Choroid plexus epithelial cell (primary cell): ENCODE results near the gene HECTD2.
"Not testable (repeated sequence)": the region's sequence is repeated elsewhere in the genome, so short reads cannot be mapped to it uniquely, and the experiment has no call there.

ENCODE experiments used
- DNase-seq: peaks from one replicate; pipeline ENCODE4 v3.0.0-alpha.2; 2010; ENCODE audit warnings: low read depth
- H3K4me3 ChIP-seq: 2 replicates; pipeline ENCODE4 v1.5.1; 2011; ENCODE audit warnings: low read depth, mild to moderate bottlenecking, control low read depth, low read length, moderate library complexity
- TF ChIP-seq, protein P1 (sequence below): conservative IDR thresholded peaks from 2 replicates; pipeline ENCODE4 v1.5.1; 2011; ENCODE audit warnings: low read depth, mild to moderate bottlenecking, control low read depth, inconsistent platforms, low read length, moderate library complexity

The HECTD2 gene

DNA sequence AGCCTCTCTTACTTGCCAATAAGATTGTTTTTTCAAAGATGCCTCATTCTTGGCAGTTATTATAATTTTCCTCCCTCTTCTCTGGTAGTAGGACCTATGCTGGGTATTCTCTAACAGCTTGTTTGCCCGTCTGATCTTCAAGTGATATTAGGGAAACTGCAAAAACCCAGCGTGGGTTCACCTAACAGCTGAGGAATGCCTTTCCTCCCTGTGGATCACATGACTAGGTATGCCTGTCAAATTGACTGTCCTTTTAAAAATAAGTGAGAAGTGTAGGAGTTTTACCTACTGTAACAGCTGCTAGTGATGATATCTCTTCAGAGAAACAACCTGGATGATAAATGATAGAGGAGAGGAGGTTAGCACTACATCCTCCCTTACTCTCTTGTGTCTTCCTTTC is 22.0 kb downstream of the HECTD2 start:
- H3K4me3 ChIP-seq = no peak overlapping the region
- DNase-seq = no peak
- TF ChIP-seq, protein P1, sequence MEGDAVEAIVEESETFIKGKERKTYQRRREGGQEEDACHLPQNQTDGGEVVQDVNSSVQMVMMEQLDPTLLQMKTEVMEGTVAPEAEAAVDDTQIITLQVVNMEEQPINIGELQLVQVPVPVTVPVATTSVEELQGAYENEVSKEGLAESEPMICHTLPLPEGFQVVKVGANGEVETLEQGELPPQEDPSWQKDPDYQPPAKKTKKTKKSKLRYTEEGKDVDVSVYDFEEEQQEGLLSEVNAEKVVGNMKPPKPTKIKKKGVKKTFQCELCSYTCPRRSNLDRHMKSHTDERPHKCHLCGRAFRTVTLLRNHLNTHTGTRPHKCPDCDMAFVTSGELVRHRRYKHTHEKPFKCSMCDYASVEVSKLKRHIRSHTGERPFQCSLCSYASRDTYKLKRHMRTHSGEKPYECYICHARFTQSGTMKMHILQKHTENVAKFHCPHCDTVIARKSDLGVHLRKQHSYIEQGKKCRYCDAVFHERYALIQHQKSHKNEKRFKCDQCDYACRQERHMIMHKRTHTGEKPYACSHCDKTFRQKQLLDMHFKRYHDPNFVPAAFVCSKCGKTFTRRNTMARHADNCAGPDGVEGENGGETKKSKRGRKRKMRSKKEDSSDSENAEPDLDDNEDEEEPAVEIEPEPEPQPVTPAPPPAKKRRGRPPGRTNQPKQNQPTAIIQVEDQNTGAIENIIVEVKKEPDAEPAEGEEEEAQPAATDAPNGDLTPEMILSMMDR = no peak

DNA sequence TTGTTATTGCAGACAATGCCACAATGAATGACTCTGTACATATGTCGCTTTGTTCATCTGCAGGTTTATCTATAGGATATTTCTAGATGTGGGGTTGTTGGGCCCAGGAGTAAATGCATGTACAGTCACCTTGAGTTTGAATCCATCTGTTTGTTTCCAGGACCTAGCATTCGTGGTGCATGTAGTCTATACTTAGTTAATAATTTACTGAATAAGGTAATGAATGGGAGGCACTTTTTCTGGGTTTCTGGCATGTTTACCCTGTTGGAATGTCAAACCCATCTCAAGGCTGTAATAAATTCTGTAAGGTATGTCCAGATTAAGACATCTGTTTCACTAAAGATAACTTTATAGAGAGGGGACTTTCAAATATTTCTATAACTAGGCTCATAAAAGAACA is 23.5 kb downstream of the HECTD2 start:
- H3K4me3 ChIP-seq = no peak overlapping the region
- no peak for DNase-seq
- TF ChIP-seq, protein P1 = no peak

DNA sequence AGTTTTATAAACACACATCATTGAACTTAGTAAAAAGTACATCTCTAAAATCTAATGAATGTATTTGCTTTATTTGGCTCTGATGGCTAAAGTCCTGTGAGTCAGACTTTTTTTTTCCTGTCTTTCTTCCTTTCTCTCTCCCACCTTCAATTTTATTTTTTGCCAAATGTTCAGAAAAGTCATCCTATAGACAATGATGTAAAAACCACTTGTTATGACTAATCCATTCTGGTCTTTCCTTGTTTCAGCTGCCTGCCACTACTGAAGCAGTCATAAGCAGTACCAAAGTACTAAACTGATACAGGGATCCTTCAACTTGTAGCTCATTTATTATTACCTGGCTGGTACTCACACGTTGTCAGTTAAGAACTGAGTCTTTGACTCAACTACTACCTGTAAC is 23.9 kb downstream of the HECTD2 start:
- TF ChIP-seq, protein P1 = no peak
- peak; percentile 28 for DNase-seq
- H3K4me3 ChIP-seq = no peak overlapping the region

DNA sequence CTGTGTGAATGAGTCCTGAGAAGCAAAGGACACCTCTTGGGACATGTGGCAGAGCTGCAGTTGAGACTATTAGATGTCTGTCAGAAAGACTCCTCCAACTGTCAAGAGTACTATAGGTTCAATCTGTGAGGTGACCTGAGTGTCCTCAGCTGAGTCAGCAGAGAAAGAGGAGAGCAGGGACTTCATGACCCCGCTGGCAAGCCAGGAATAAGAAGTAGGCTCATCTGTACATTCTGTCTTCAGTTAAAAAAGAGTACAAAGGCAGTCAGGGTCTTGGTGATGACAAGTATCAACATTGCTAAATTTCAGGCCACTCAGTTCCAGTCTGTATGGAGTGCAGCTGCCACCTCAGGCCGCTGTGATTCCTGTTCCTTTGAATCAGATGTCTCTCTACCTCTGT is 25.1 kb downstream of the HECTD2 start:
- H3K4me3 ChIP-seq = no peak overlapping the region
- TF ChIP-seq, protein P1 = no peak

DNA sequence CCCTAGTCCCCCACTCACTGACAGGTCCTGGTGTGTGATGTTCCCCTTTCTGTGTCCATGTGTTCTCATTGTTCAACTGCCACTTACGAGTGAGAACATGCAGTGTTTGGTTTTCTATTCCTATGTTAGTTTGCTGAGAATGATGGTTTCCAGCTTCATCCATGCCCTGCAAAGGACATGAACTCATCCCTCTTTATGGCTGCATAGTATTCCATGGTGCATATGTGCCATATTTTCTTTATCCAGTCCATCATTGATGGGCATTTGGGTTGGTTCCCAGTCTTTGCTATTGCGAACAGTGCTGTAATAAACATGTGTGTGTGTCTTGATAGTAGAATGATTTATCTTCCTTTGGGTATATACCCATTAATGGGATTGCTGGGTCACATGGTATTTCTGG is 28.1 kb downstream of the HECTD2 start:
- DNase-seq, H3K4me3 ChIP-seq: not testable (repeated sequence)

More for the DNA sequence above, 25.1 kb downstream of the HECTD2 start:
- DNase-seq = no peak

DNA sequence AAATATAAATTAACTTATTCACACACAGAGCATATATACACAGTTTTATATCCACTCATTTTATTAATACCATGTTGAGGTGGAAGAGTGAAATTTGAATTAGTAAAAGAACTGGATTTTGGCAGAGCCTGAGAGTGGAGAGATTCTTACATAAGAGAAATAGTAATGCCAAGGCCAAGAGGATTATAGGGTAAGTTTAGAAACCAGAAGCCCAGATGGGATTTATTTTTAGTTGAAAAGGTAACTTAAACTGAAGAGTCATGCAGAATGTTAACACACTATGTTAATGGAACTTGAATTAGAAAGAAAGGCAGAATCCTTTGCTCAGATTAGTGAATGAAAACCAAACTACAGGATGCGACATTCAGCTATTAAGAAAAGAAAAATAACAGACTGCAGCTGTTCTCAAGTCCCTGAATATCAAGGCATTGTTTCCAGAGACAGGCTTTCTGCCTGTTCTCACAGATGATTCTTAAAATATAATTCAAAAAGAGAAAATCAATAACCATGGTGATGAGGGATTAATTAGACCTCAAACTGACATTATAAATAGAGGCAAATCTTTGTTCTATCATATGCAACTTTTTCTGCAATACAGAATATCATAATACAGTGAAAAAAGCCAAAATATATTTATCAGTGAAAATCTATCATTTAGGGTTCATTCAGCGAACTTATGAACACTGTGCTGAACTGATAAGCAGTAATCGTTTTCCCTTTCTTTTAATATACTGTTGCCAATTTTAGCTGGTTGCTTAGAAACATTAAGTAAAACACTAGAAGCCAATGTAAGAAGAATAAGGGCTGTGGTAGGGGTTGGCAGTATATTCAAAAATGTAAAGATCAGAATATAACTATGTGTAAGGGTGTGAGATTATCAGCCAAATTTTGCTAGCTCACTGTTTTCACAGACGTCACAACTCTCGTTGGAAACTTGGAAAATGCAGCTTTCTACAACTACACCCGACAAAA is 34.4 kb downstream of the HECTD2 start:
- TF ChIP-seq, protein P1 = no peak
- no peak for DNase-seq
- H3K4me3 ChIP-seq = no peak overlapping the region

DNA sequence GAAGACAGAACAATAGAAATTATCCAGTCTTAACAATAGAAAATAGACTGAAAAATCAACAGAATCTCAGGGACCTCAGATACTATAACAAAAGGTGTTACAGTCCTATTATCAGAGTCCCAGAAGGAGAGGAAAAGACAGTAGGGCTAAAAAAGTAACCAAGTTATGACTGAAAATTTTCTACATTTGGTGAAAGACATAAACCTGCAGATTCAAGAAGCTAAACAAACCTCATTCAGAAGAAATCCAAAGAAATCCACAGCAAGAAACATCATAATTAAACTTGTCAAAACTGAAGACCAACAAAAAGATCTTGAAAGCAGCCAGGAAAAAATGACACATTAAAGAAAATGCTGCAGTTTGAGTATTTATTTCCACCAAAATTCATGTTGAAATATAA is 41.9 kb downstream of the HECTD2 start:
- H3K4me3 ChIP-seq = no peak overlapping the region
- DNase-seq = no peak
- TF ChIP-seq, protein P1 = no peak
